ENCODE measurements around the gene AMDHD2. TPM values are rescaled to one million over a fixed set of nuclear protein-coding genes. Genes with fewer than 3 reads are reported as not detected.
"Not testable (repeated sequence)": the region's sequence is repeated elsewhere in the genome, so short reads cannot be mapped to it uniquely, and the experiment has no call there.

Gene AMDHD2
- total RNA-seq, 1 experiment from 2014 or later = 100 TPM

DNA sequence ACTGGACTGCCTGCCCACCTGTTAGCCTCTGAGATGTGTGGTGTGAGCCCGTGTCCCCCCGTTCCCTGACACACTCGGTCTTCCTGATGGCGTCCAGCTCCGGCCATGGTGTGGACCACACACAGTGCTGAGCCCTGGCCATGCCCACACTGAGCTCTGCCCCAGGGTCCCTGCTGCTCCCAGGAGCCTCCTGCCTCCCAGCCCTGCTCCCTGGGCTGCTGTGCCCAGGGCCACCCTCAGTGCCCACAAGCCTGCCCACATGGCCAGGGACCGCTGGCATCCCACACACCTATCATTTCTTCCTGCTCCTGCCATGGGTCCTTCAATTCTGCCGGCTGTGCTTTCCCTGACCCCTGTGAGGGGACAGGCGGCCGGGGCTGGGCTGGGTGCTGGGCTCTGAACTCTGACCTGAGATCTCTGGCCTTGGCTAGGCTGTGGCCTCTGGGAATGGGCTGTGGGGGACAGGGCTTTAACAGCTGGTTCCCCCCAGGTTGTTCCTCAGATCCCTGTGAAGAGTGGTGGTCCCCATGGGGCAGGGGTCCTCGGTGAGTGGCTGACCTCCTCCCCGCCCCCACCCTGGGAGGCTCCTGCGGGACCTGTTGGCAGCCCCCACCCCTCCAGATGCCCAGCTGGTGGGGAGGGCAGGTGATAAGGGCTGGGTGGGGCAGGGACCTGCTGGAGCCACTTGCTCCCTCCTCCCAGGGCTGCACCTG lies 7.1 kb downstream of the AMDHD2 start:
- in situ Hi-C loops (cut with HindIII; ENCODE audit: low pct_unique_long_range_greater_than_20kb, low sequenced_read_pairs) = no loop called here

DNA sequence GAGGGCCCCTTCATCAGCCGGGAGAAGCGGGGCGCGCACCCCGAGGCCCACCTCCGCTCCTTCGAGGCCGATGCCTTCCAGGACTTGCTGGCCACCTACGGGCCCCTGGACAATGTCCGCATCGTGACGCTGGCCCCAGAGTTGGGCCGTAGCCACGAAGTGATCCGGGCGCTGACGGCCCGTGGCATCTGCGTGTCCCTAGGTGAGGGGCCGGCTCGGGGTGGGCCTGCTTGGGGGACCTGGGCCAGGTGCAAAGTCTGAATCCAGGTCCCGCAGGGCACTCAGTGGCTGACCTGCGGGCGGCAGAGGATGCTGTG lies 7.6 kb downstream of the AMDHD2 start:
- DNase-seq (ENCODE audit: low read depth) = no peak
- in situ Hi-C loops (cut with HindIII; ENCODE audit: low pct_unique_long_range_greater_than_20kb, low sequenced_read_pairs) = no loop called here

More for the DNA sequence above, 7.1 kb downstream of the AMDHD2 start:
- DNase-seq (ENCODE audit: low read depth) = no peak

DNA sequence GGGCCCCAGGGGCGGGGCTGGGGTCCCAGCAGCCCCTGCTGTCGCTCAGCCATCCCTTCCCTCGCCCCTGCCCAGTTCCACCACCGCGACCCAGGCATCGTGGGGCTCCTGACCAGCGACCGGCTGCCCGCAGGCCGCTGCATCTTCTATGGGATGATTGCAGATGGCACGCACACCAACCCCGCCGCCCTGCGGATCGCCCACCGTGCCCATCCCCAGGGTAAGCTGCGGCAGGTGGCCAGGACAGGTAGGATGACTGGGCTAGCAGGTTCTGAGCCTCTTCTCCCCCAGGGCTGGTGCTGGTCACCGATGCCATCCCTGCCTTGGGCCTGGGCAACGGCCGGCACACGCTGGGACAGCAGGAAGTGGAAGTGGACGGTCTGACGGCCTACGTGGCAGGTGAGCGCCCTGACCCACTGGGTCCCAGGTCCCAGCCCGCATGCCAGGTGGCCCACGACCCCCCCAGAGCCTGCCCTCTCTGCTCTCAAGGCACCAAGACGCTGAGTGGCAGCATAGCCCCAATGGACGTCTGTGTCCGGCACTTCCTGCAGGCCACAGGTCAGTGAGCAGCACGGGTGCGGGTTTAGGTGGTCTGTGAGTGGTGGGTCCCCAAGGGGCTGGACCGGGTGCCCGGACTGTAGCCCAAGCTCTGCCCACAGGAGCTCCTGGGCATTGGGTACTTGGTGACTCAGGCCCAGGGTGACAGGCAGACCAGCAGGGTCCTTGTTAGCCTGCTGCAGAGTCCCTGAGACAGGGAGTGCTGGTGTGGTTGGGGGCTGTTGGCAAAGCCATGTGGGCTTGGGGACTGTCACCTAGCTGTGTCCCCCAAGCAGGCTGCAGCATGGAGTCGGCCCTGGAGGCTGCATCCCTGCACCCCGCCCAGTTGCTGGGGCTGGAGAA lies 8.2 kb downstream of the AMDHD2 start:
- in situ Hi-C loops (cut with HindIII; ENCODE audit: low pct_unique_long_range_greater_than_20kb, low sequenced_read_pairs) = no loop called here
- no peak for DNase-seq (ENCODE audit: low read depth)

DNA sequence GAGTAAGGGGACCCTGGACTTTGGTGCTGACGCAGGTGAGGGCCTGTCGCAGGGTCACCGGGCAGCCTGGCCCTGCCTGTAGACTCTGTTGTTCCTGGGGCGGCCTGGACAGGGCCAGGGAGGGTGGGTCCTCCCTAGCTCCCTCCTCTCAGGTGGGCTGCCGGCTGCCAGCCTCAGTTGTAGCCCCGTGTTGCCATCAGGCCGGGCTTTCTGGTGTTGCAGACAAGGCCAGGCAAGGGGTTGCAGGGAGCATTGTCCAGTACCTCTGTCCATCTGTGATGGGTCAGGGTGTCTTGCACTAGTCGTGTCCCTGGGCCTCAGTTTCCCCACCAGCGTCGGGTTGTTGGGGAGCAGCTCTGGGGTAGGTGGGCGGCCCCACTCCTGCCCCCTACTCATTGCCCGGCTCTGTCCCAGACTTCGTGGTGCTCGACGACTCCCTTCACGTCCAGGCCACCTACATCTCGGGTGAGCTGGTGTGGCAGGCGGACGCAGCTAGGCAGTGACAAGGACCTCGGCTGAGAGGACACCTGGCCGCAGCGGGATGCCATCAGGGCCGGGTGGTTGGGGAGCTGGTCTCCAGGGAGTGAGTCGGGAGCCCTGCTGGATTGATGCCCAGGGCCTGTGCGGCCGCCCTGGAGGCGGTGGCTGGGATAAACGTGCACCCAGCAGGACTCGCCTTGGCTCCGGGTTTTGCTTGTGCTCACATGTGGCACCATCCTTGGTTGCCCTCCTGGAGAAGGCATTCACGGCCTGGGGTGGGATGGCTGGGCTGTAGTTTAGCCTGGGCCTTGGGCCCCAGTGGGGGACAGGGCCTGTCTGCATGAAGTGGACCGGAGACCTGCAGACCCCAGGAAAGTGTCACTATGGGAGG lies 9.1 kb downstream of the AMDHD2 start:
- in situ Hi-C loops (cut with HindIII; ENCODE audit: low pct_unique_long_range_greater_than_20kb, low sequenced_read_pairs) = no loop called here

DNA sequence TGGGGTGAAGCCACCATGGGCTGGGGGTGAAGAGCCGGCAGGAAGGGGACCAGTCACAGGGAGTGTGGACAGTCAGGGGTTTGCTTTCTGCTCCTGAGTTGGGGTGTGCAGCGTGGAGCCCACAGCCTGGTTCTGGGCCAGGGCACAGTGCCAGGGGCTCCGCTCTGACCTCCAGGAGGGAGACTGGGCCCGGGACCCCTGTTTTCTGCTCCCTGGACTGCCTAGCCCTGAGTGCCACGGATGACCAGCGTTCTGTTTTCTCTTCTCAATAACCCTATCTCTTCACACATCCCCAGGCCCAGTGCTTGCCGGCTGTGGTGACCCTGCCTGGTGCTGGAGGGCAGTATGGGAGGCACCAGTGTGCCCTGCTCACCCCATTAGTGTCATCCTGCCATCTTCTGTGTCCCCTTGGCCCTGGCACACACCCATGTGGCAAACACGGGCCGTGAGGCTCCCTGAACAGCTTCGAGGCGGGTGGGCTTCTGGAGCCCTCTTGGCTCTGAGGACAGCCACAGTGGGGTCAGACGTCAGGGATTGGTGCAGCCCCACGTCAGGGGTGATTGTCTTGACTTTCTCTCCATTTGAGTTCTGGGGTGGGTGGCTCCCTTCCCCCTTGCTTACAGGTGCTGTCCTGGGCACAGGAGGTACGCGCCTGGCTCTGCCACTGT lies 9.9 kb downstream of the AMDHD2 start:
- no peak for DNase-seq (ENCODE audit: low read depth)
- in situ Hi-C loops (cut with HindIII; ENCODE audit: low pct_unique_long_range_greater_than_20kb, low sequenced_read_pairs) = no loop called here

More for the DNA sequence above, 9.1 kb downstream of the AMDHD2 start:
- DNase-seq (ENCODE audit: low read depth) = no peak

DNA sequence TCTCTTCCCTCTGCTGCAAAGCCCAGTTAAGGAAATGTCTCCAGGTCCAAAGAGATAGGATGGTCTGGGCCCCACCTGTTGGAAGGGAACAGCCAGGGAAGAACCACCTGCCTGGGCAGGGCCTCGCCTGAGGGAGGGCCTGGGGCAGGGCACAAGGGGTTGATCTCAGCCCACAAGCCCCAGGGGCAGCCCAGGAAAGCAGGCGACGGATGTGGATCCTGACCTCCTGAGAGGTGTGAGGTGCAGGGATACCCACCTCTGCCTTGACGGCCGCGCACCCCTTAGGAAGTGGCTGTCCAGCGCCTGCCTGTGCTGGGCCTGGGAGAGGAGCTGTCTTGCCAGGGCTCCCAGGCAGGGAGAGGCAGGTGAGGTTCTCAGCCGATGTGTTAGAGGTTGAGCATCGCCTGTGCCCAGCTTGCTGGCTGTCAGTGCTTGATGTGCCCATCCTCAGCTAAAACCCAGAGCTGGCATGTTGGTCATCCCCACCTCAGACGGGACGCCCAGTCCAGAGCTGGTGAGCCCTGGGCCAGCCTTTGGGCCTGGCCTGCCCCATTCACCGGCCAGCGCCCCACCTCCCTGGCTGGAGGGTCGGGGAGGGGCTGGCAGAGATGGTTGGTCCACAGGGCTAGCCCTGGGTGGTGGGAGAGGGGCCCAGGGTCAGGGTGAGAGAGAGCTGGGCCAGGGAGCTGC lies 10.6 kb downstream of the AMDHD2 start:
- no peak for DNase-seq (ENCODE audit: low read depth)
- in situ Hi-C loops (cut with HindIII; ENCODE audit: low pct_unique_long_range_greater_than_20kb, low sequenced_read_pairs) = no loop called here

DNA sequence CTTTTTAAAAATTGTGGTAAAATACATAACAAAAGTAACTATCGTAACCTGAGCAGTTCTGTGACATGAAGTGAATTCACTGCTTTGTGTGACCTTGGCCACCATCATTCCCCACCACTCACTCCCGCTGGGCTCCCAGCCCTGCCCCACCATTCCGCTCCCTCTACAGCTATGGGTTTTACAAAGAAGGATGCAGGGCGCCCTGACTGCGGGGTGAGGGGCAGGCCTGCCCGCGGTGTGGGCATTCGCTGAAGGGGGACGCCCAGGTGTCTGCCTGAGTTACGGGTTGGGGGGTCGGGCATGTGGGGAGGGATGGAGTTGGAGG lies 11.2 kb downstream of the AMDHD2 start, which contains the start of gene CEMP1:
TSS of gene CEMP1 (minus strand) at position 38 of the 325 bp plus-strand sequence. CDS start 335 bp downstream, outside the sequence.
- in situ Hi-C loops (cut with HindIII; ENCODE audit: low pct_unique_long_range_greater_than_20kb, low sequenced_read_pairs) = no loop called here
- no peak for DNase-seq (ENCODE audit: low read depth)

DNA sequence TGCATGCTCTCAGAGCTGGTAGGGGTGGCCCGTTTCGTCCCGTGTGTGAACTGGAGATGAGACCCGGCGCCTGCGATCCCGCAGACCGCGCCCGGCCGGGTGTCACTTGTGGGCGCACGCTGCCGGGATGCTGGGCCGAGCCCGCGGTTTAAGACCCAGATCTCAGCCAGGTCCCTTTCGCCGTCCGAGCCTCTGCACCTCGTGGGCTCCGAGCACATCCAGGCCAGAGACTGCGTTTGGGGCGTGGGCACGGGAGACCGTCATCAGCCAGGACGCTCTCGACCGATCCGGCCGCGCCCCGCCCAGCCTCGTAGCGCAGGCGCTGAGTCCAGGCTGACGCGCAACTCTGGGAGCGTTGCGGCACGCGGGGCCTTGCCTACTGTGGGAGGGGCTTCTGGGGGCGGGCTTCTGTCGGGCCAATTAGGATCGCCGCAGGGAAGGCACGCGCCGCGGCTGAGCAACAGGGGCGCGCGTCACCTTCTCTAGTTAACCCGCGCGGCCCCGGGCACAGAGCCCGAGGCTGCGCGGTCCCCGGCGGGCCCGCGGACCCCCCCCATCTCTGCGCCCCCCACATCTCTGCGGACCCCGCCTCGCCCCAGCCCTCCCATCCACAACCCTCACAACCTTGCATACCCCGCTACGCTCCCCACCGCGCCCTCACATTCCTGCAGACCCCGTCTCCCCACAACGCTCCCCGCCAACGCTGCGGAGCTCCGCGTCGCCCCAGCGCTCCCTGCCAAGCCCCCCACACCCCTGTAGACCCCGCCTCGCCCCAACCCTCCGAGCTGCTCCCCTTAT lies 11.7 kb downstream of the AMDHD2 start:
- DNase-seq (ENCODE audit: low read depth) = peak; percentile 98
- in situ Hi-C loops (cut with HindIII; ENCODE audit: low pct_unique_long_range_greater_than_20kb, low sequenced_read_pairs) = no loop called here

DNA sequence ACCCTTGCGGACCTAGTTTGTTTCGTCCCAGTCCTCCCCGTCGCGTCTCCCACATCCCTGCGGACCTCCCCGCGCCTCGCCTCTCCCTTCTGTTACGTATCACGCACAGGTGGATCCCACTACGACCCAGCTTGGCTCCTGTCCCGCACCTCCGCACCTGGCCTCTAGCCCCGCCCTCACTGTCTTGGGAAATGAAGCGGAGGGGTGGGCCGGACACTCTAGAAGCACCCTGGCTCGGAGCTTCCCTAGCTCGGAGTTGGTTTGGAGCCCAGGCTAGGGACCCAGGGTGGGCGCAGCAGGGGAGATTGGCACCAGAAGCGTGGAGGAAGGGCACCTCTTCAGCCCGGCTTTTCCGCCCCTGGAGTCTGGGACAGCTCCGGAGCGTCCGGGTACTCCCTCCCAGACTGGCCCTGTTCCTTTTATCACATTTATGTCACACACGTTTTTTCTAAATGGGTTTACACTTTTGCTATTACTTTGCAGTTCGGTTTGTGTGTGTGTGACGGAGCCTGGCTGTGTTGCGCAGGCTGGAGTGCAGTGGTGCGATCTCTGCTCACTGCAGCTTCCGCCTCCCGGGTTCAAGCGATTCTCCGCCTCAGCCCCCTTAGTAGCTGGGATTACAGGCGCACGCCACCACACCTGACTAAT lies 12.4 kb downstream of the AMDHD2 start:
- in situ Hi-C loops (cut with HindIII; ENCODE audit: low pct_unique_long_range_greater_than_20kb, low sequenced_read_pairs) = no loop called here
- DNase-seq (ENCODE audit: low read depth) = peak; percentile 71

DNA sequence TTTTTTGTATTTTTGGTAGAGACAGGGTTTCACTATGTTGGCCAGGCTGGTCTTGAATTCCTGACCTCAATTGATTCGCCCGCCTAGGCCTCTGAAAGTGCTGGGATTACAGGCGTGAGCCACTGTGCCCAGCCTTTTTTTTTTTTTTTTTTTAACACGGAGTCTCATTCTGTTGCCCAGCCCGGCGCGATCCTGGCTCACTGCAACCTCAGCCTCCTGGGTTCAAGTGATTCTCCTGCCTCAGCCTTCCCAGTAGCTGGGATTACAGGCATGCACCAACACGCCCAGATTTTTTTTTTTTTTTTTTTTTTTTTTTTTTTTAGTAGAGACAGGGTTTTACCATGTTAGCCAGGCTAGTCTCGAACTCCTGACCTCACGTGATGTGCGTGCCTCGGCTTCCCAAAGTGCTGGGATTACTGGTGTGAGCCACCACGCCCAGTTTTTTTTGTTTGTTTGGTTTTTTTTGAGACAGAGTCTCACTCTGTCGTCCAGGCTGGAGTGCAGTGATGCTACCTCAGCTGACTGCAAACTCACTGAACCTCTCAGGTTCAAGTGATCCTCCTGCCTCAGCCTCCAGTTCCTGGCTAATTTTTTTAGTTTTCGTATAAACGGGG lies 13.1 kb downstream of the AMDHD2 start:
- in situ Hi-C loops (cut with HindIII; ENCODE audit: low pct_unique_long_range_greater_than_20kb, low sequenced_read_pairs) = not testable (repeated sequence)

DNA sequence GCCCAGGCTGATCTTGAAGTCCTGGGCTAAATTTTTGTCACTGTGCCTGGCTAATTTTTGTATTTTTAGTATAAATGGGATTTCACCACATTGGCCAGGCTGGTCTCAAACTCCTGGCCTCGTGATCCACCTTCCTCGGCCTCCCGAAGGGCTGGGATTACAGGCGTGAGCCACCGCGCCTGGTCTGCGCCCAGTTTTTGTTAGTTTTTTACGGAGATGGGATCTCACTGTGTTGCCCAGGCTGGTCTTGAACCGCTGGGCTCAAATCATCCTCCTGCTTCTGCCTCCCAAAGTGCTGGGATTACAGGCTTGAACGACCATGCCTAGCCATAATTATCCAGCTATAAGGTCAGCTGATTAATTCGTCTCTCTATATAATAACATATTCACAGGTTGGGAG lies 13.7 kb downstream of the AMDHD2 start:
- in situ Hi-C loops (cut with HindIII; ENCODE audit: low pct_unique_long_range_greater_than_20kb, low sequenced_read_pairs) = no loop called here
- DNase-seq (ENCODE audit: low read depth) = no peak

More for the DNA sequence above, 13.1 kb downstream of the AMDHD2 start:
- not testable (repeated sequence) for DNase-seq (ENCODE audit: low read depth)

DNA sequence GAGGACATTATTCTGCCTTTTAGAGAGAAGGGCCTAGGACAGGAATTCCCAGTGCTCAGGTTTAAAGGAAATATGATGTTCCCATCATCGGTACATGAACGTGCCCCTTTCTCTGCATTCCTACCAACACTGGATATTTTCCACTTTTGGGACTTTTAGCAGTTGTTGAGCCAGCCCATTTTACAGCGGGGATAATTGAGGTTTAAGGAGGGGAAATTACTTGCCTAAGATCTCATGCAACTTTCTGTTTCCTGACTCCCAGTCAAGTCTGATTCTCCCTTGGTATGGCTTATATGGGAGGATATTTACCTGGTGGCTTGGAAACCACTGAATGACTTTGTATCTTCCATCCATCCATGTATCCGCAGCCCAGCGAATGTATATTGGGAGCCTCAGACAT lies 14.2 kb downstream of the AMDHD2 start:
- DNase-seq (ENCODE audit: low read depth); in situ Hi-C loops (cut with HindIII; ENCODE audit: low pct_unique_long_range_greater_than_20kb, low sequenced_read_pairs): not testable (repeated sequence)

DNA sequence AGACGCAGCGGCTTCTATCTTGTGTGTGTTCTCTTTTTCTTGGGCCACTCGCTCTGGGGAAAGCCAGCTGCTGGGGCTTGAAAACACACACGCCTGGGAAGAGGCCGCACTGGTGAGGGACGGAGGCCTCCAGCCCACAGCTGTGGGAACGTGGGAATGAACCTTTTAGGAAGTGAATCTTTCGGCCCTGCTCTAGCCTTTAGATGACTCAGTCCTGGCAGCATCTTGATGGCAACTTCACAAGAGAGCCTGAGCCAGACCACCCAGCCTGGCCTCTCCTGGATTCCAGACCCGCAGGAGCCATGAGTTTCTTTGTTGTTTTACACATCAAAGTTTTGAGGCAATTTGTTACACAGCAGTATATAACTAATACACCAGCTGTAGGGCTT lies 15.4 kb downstream of the AMDHD2 start:
- no peak for DNase-seq (ENCODE audit: low read depth)
- in situ Hi-C loops (cut with HindIII; ENCODE audit: low pct_unique_long_range_greater_than_20kb, low sequenced_read_pairs) = no loop called here

DNA sequence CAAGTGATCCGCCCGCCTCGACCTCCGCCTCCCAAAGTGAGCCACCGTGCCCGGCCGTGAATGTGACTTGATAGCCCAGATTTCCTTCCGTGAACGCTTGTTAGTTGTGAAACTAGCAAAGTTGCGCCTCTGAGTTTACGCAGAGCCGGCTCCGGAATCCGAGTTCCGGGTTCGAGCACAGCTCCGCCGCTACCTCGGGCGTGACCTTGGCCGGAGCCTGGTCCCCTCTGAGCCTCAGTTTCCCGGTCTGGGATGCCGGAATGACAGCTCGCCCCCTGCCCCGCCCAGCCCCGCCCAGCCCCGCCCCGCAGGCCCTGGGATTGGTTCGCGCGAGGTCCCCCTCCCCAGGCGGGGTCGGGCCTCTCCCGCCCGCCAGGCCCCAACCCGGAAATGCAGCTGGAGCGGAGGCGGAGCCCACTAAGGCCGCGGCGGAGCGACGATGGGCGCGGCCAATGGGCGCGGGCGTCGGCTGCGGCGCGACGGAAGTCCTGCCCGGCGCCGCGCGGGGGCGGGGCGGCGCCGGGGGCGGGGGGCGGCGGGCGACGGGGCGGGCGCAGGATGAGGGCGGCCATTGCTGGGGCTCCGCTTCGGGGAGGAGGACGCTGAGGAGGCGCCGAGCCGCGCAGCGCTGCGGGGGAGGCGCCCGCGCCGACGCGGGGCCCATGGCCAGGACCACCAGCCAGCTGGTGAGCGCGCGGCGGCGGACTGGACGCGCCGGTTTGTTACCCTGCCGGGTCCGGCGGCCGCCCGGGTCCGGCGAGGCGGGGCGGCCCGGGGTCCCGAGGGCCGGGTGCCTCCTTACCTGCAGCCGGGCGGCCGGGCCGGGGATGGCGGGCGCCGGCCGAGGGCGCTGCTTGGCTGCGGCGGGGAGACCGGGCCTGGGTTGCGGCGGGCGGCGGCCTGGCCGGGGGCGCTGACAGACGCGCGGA lies 17.5 kb downstream of the AMDHD2 start, which contains the start of gene PDPK1:
TSS of gene PDPK1 (plus strand) at position 571 of the 929 bp plus-strand sequence. CDS start at position 663, 92 bp downstream.
- in situ Hi-C loops (cut with HindIII; ENCODE audit: low pct_unique_long_range_greater_than_20kb, low sequenced_read_pairs) = no loop called here
- peak; percentile 94 for DNase-seq (ENCODE audit: low read depth)

Data from Caki2 (cell line).